MG63 (cell line): Measurements from ENCODE around the gene CAMK1D. TPM values are rescaled to one million over a fixed set of nuclear protein-coding genes. Genes with fewer than 3 reads are reported as not detected.

Source experiments
- DNase-seq: peaks from one replicate; pipeline ENCODE4 v3.0.0-alpha.2; 2020
- H3K27me3 ChIP-seq: fragments of 250-450 bp; sonication (Bioruptor Pico); 2 replicates; pipeline ENCODE4 v1.5.1; 2020; ENCODE audit warnings: mild to moderate bottlenecking, moderate library complexity
- H3K36me3 ChIP-seq: fragments of 250-450 bp; sonication (Bioruptor Pico); 2 replicates; pipeline ENCODE4 v1.5.1; 2020; ENCODE audit warnings: mild to moderate bottlenecking, moderate library complexity
- H3K4me3 ChIP-seq: fragments of 250-450 bp; sonication (Bioruptor Pico); 2 replicates; pipeline ENCODE4 v1.5.1; 2020; ENCODE audit warnings: mild to moderate bottlenecking, moderate library complexity
- H3K9me3 ChIP-seq: fragments of 250-450 bp; sonication (Bioruptor Pico); 2 replicates; pipeline ENCODE4 v1.5.1; 2020; ENCODE audit warnings: mild to moderate bottlenecking, moderate library complexity
- total RNA-seq: library from RNA; depleted of rRNA; stranded (reverse); fragments of >200 nt; shearing (Covaris generic); gene quantifications from 2 replicates; pipeline ENCODE4 v1.2.3, GENCODE V29; 2014; ENCODE audit warnings: low replicate concordance

CAMK1D gene
- total RNA-seq, 1 experiment from 2014 or later, result 13.2 TPM

DNA sequence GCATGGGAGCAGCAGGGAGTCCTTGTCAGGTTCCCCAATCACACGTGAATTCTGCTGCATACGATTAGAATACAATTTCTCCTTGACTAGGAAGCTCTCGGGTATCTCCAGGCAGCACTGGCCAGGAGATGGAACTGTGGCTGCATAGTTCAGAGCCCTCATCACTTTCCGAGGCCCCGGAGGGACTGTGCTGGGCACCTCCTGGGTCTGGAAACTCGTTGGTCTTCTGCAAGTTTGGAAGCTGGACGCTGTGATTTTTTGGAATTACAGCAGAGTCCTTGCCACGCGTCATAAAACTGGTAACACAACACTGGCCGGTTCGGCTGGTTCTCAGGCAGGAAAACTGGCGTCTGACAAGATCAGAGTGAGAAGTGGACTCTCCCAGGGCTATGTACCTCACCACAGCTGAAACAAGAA lies 436.1 kb downstream of the CAMK1D start:
- Histone ChIP-seq H3K27me3 (no peaks in the 10 kb centered on the region), H3K36me3 (no peaks in the 10 kb centered on the region; the same call in 1 of the 2 replicates), H3K4me3 (no peak overlapping the region), H3K9me3 (no peaks in the 10 kb centered on the region)
- DNase-seq, result no peak

DNA sequence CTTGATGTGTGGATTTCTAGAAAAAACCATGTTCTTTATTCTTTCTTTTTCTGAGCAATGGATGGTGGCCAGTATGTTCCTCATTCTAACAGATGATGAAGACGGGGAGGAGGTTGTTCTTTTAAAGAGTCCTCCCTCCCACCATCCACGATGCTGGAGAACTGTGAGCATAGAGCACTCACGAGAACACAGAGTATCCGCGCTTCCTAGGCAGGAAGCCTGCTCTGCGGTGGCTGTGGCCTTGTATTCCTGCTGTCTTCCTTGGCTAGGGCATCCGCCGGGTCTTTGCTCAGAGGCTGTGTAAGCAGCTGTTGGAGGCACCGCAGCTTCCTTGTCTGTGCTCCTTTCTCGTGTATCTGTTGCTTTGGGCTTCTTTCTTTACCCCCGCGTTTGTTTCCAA lies 437.9 kb downstream of the CAMK1D start:
- Histone ChIP-seq H3K36me3 (no peaks in the 10 kb centered on the region; the same call in 1 of the 2 replicates), H3K27me3 (no peaks in the 10 kb centered on the region), H3K4me3 (no peak overlapping the region), H3K9me3 (peaks cover 10% of the 10 kb centered on the region)
- DNase-seq, result no peak

DNA sequence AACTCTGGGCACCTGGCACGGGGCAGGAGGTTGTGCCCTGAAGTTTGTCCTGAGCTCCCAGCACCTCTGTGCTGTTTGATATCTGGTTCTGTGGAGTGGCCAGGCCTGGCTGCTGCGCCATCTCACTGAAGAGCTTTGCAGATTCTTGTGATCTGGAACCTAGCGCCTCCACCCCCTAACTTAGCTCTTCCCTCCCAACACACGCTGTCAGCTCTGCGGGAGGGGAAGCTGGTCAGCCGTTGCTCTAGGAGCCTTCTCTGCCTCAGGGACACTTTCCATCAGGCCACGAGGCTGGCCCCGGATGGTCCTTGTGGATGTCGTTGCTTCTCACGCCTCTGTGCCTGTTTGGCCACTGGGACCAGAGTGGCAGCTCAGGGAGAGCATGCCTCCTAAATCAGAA lies 438.9 kb downstream of the CAMK1D start:
- no peaks in the 10 kb centered on the region for H3K27me3 ChIP-seq
- no peak for DNase-seq
- no peak overlapping the region for H3K4me3 ChIP-seq
- H3K9me3 ChIP-seq, result peaks cover 12% of the 10 kb centered on the region
- no peaks in the 10 kb centered on the region; the same call in 1 of the 2 replicates for H3K36me3 ChIP-seq

DNA sequence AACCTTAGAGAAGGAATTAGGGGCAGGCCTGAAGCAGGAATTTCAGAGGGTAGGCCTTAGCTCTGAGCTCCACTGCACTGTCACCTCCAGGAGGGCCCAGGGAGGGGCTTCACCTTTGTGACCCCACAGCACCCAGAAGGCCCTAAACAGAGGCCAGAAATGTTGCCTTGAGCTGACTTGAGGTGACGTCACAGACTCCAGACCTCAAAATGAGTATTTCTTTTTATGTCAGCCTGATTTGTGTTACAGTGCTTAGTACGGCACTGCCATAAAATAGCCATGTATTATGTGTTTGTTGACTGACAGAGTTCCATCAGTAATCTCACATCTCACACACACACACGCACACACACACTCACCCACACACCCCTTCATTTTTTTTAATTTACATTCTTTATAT lies 440.9 kb downstream of the CAMK1D start:
- no peaks in the 10 kb centered on the region; the same call in none of the 2 replicates for H3K36me3 ChIP-seq
- H3K4me3 ChIP-seq, result no peak overlapping the region
- H3K27me3 ChIP-seq, result no peaks in the 10 kb centered on the region
- H3K9me3 ChIP-seq, result peaks cover 12% of the 10 kb centered on the region
- DNase-seq, result no peak

DNA sequence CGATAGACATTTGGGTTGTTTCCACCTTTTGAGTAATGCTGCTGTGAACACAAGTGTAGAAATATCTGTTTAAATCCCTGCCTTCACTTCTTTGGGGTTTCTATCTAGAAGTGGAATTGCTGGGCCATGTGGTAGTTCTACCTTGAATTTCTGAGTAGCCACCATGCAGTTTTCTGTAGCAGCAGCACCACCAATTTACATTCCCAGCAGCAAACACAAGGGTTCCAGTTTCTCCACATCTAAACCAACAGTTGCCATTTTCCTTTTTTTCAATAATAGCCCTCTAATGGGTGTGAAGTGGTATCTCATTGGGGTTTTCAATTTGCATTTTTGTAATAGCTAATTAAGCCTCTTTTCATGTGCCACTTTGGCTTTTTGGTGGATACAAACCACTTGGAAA lies 442.4 kb downstream of the CAMK1D start:
- no peaks in the 10 kb centered on the region; the same call in none of the 2 replicates for H3K36me3 ChIP-seq
- no peak for DNase-seq
- H3K27me3 ChIP-seq, result no peaks in the 10 kb centered on the region
- no peak overlapping the region for H3K4me3 ChIP-seq
- H3K9me3 ChIP-seq, result peaks cover 12% of the 10 kb centered on the region

DNA sequence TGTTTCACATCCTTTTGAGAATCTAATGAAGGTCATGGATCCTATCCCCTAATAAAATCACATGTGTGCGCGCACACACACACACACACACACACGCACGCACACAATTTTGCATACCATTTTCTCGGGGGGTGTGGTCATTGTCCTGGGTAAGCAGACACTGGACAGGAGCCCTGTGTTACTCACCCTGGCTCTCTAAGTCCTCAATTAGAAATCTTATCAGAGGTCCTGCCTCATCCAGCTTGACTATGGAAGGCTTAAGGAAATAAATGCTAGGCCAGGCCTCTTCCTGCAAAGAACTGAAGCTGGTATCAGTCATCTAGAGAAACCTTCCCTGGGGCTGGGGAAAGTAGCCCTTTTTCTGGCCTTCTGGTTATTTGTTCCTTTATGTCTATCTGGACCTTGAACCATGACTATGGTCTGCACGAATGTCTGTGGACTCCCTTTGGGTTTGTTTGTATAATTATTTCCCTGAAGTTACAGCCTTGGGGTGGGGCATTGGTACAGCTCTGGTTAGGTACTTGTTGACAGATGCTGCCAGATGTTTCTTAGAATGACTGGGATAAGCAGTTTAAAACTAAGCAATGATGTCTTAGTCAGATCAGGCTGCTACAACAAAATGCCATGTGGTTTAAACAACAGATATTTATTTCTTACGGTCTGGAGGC lies 443.7 kb downstream of the CAMK1D start:
- no peaks in the 10 kb centered on the region; the same call in none of the 2 replicates for H3K36me3 ChIP-seq
- H3K4me3 ChIP-seq, result no peak overlapping the region
- no peak for DNase-seq
- H3K9me3 ChIP-seq, result peaks cover 12% of the 10 kb centered on the region
- no peaks in the 10 kb centered on the region for H3K27me3 ChIP-seq

DNA sequence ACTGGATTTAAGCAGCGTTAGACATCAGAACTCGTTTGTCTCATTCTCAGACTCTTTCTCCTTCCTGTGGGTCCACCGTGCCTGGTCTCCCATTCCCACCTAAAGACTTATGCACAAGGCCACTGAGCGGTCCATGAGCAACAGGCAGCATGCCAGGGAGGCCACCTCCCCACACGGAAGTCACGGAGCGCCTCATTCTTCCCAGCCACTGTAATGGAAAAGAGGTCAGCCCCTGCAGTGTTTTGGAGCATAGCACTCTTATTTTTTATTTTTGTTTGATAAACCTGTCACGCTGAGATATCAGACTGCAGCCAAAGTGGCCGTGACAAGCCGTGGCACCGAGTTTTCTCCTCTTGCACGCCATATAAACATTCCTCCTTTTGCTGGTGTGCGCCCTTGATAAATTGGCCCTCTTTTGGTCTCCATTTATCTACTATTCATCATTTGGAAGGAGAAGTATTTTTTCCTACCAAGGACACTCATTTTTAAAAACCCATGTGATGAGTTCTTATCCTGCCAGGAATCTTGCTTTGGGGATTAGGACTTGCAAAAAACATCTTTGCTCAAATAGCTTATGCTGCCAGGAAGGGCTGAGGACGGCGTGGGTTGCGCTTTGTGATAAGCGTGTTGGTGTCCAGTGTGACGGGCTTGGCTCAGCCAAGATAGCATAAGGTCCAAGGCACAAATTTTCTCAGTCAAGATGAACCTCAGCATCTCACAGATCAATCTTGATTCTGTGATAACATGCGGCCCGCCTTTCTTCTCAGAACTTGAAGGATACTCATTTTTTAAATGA lies 446.2 kb downstream of the CAMK1D start:
- Histone ChIP-seq H3K9me3 (peaks cover 12% of the 10 kb centered on the region), H3K4me3 (no peak overlapping the region), H3K27me3 (no peaks in the 10 kb centered on the region), H3K36me3 (no peaks in the 10 kb centered on the region; the same call in none of the 2 replicates)
- DNase-seq, result no peak

DNA sequence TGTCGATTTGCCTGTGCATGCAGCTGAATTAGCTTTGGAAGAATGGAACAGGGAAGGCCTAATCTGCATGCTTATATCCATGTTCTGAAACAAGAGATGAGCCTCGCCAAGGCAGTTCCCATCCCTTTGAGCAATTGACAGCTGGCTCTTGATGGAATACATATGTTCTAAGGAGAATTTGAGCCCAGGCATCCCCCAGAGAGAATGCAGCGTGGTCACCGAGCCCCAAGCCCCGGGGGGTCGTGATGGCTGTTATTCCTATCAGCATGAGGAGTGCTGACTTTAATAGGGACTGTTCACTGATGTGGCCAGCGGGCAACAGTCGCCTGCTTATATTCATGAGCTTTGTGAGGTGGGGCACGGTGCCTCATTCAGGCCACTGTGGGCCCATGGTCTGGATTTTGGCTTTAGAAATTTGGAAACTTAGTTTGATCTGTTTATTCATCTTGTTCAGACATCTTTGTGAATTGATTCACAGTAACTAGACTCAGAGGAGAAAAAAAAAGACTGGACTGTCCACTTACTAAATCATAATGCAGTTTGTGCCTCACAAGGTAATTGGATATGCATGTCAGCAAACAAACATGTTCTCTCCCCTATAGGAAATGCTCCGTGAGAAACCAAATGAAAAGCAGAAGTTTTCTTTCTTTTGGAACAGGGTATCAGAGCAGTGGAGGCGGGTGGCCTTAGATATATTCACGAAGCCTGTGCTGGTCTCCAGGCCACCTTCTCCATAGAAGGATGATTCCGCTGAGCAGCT lies 447.2 kb downstream of the CAMK1D start:
- DNase-seq, result no peak
- H3K27me3 ChIP-seq, result no peaks in the 10 kb centered on the region

DNA sequence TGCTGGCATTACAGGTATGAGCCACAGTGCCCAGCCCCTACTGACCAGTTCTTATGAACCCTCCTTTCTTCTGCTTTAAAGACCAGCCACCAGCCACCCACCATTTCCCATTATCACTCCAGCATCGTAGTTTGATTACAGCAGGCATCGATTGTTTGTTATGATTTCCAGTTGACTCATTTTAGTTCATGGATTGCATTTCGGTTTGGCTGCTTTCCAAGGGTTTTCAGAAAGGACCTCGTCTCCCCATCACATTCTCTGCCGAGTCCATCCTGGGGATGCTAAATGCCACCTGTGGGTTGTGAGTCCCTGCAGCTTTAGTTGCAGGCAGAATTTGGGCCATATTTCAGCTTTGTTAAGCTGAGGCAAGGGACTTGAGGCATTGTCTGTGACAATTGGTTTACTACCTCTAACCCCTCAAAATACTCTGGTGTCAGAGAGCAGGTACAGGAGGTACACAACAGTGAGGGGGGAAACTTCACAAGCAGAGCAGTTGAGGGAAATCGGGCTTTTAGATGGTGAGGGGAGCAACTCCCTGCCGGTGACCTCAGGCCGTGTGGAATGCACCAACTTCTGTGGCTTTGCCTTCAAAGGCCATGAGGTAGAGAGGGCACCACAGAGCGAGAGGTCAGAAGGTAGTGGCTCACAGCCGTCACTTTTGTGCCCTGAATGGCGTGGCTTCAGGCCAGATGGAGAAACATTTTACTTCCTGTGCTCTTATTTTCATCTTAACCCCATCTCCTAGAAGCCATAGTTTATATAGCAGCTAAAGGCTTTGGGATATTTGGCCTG lies 448.3 kb downstream of the CAMK1D start:
- Histone ChIP-seq H3K27me3 (no peaks in the 10 kb centered on the region), H3K4me3 (no peak overlapping the region), H3K9me3 (no peaks in the 10 kb centered on the region; the same call in none of the 2 replicates), H3K36me3 (no peaks in the 10 kb centered on the region; the same call in 1 of the 2 replicates)
- DNase-seq, result no peak

More for the DNA sequence above, 447.2 kb downstream of the CAMK1D start:
- Histone ChIP-seq H3K4me3 (no peak overlapping the region), H3K9me3 (peaks cover 6% of the 10 kb centered on the region), H3K36me3 (no peaks in the 10 kb centered on the region; the same call in 1 of the 2 replicates)

DNA sequence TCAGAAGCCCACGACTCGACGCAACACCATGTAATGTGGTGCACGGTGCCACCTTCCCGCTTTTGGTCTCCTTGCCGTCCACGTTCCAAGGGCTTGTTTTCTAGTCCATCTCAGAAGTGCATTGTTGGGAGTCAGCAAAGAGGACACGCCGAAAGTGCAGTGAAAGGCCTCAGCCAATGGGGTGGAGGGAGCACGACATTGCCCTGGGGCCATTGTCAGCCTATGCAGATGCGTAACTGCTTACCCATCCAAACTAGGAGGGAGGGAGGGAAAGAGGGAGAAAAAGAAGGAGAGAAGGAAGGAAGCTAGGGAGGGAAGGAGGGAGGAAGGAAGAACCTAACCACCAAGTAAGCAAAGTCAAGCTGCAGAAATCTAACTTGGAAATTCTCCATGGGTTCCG lies 449.8 kb downstream of the CAMK1D start:
- no peaks in the 10 kb centered on the region; the same call in 1 of the 2 replicates for H3K9me3 ChIP-seq
- DNase-seq, result no peak
- no peaks in the 10 kb centered on the region for H3K27me3 ChIP-seq
- no peaks in the 10 kb centered on the region; the same call in 1 of the 2 replicates for H3K36me3 ChIP-seq
- H3K4me3 ChIP-seq, result no peak overlapping the region

DNA sequence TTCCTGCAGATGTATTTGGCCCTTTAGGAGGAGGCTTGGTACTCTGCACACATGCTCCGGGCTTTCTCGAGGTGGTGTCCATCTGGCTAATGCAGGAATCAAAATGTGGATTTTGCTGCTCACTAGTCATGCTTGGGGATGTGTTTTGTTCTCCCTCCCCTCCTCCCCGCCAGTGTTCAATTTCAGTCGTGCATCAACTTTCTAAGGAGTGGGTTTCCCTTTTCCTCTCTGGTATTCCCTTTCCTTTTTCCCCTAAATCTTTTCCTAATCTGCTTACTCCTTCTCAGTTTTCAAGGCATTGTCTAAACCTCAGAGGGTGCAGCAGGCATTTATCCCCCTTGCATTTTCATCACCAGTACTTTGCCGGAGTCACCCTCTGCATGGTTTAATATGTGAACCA lies 450.4 kb downstream of the CAMK1D start:
- Histone ChIP-seq H3K27me3 (no peaks in the 10 kb centered on the region), H3K4me3 (no peak overlapping the region), H3K9me3 (no peaks in the 10 kb centered on the region), H3K36me3 (no peaks in the 10 kb centered on the region; the same call in 1 of the 2 replicates)
- DNase-seq, result no peak

DNA sequence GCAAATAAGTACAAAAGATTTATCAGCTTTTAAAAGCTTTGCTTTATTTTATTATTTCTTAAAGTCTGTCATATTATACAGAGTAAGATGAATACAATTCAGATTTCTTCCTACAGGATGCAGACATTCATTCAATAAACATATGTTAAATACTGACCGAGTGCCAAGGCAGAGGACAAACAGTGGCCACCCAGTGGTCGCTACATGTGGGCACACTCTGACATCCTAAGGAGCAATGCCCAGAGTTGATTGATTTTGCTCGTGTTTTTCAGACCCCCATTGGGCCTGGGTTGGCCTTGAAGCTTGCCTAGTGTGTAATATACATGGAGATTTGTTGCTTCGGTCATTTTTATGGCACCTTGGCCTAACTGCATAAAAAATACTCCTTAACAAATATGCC lies 451.0 kb downstream of the CAMK1D start:
- Histone ChIP-seq H3K4me3 (no peak overlapping the region), H3K36me3 (no peaks in the 10 kb centered on the region; the same call in 1 of the 2 replicates), H3K9me3 (no peaks in the 10 kb centered on the region), H3K27me3 (no peaks in the 10 kb centered on the region)
- no peak for DNase-seq

DNA sequence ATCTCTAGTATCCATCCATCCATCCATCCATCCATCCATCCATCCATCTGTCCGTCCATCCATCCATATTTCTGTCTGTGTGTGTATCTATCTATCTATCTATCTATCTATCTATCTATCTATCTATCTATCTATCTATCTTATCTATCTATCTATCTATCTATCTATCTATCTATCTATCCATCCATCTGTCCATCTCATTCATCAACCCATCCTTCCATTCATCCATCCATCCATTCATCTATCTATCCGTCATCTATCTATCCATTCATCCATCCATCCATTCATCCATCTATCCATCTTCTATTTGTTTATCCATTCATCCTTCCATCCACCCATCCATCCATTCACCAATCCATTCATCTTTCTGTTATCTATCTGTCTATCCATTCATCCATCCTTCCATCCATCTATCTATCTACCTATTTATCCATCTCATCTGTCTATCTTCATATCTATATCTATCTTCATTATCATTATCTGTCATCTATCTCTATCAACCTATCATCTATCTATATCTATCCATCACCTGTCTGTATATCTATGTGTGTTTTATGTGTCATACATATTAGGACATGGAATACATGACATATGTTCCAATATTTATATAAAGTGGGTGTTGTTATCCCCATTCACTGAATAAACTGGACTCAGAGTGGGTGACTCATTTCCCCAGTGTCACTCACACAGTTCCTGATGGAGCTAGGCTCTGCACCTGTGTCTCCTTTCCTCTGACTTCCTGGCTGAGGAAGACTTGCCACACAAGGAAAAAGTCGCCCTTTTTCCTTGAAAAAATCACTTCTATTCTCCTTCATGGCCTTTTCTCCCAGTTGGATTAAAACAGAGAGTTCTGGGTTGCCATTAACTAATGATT lies 452.1 kb downstream of the CAMK1D start:
- Histone ChIP-seq H3K9me3 (no peaks in the 10 kb centered on the region), H3K4me3 (no peak overlapping the region), H3K27me3 (no peaks in the 10 kb centered on the region), H3K36me3 (no peaks in the 10 kb centered on the region; the same call in 1 of the 2 replicates)
- no peak for DNase-seq

DNA sequence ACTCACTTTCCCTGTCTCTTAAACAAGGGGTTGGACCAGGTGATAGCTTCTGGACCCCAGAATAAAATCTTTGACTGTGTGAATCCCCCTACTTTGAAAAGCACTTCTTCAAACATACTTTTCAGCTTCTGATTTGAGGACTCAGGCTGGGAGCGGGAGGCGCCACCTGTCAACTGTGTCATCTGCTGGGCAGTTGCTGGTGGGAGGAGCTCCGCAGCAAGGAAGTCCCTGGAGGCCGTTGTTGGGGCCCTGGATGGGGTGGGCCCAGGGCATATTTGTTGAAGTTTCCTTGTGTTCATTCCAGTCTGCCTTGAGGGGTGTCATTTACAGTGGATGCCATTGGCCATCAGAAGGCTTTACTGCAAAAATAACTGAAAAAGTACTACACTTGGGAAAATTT lies 454.4 kb downstream of the CAMK1D start:
- no peak for DNase-seq
- H3K27me3 ChIP-seq, result no peaks in the 10 kb centered on the region
- no peaks in the 10 kb centered on the region; the same call in 1 of the 2 replicates for H3K36me3 ChIP-seq
- H3K9me3 ChIP-seq, result no peaks in the 10 kb centered on the region
- H3K4me3 ChIP-seq, result no peak overlapping the region
